ENCODE measurements around the gene FZD8. TPM values are rescaled to one million over a fixed set of nuclear protein-coding genes. Genes with fewer than 3 reads are reported as not detected.

The FZD8 gene
- total RNA-seq, 1 donor: 8.8 TPM

- DNase-seq (ENCODE audit: low read depth): no peak
- no peak for TF ChIP-seq CTCF (IDR thresholded peaks at IDR 0.05; ENCODE audit: insufficient read depth, low read length)
- no peak overlapping the region for H3K4me3 ChIP-seq (ENCODE audit: low read depth, low read length)
Observed at GRCh38 chr10:35631404-35631803, 10.7 kb downstream of the FZD8 start.

- no peak overlapping the region for H3K4me3 ChIP-seq (ENCODE audit: low read depth, low read length)
- no peak for TF ChIP-seq CTCF (IDR thresholded peaks at IDR 0.05; ENCODE audit: insufficient read depth, low read length)
- peak; percentile 73 for DNase-seq (ENCODE audit: low read depth)
Observed at GRCh38 chr10:35626971-35627507, 15.1 kb downstream of the FZD8 start.

- DNase-seq (ENCODE audit: low read depth): no peak
- no peak for TF ChIP-seq CTCF (IDR thresholded peaks at IDR 0.05; ENCODE audit: insufficient read depth, low read length)
- no peak overlapping the region for H3K4me3 ChIP-seq (ENCODE audit: low read depth, low read length)
Observed at GRCh38 chr10:35614312-35614711, 27.8 kb downstream of the FZD8 start.

GRCh38 chr10:35613597-35614226 lies 28.4 kb downstream of the FZD8 start:
- H3K4me3 ChIP-seq (ENCODE audit: low read depth, low read length): no peak overlapping the region
- DNase-seq (ENCODE audit: low read depth): peak; percentile 72
- peak; percentile 71 for TF ChIP-seq CTCF (IDR thresholded peaks at IDR 0.05; ENCODE audit: insufficient read depth, low read length)

- no peak overlapping the region for H3K4me3 ChIP-seq (ENCODE audit: low read depth, low read length)
- no peak for TF ChIP-seq CTCF (IDR thresholded peaks at IDR 0.05; ENCODE audit: insufficient read depth, low read length)
- DNase-seq (ENCODE audit: low read depth): no peak
Observed at GRCh38 chr10:35613107-35613440, 29.0 kb downstream of the FZD8 start.

GRCh38 chr10:35612385-35613106 lies 29.6 kb downstream of the FZD8 start:
- H3K4me3 ChIP-seq (ENCODE audit: low read depth, low read length): no peak overlapping the region
- no peak for DNase-seq (ENCODE audit: low read depth)
- TF ChIP-seq CTCF (IDR thresholded peaks at IDR 0.05; ENCODE audit: insufficient read depth, low read length): no peak
